MG63 (cell line): ENCODE results near the gene GPBP1. TPM values are rescaled to one million over a fixed set of nuclear protein-coding genes. Genes with fewer than 3 reads are reported as not detected.
"Not testable (repeated sequence)": the region's sequence is repeated elsewhere in the genome, so short reads cannot be mapped to it uniquely, and the experiment has no call there.

Experiments used
- DNase-seq: peaks from one replicate; pipeline ENCODE4 v3.0.0-alpha.2; 2020
- H3K27me3 ChIP-seq: fragments of 250-450 bp; sonication (Bioruptor Pico); 2 replicates; pipeline ENCODE4 v1.5.1; 2020; ENCODE audit warnings: mild to moderate bottlenecking, moderate library complexity
- H3K36me3 ChIP-seq: fragments of 250-450 bp; sonication (Bioruptor Pico); 2 replicates; pipeline ENCODE4 v1.5.1; 2020; ENCODE audit warnings: mild to moderate bottlenecking, moderate library complexity
- H3K4me3 ChIP-seq: fragments of 250-450 bp; sonication (Bioruptor Pico); 2 replicates; pipeline ENCODE4 v1.5.1; 2020; ENCODE audit warnings: mild to moderate bottlenecking, moderate library complexity
- H3K9me3 ChIP-seq: fragments of 250-450 bp; sonication (Bioruptor Pico); 2 replicates; pipeline ENCODE4 v1.5.1; 2020; ENCODE audit warnings: mild to moderate bottlenecking, moderate library complexity
- total RNA-seq: library from RNA; depleted of rRNA; stranded (reverse); fragments of >200 nt; shearing (Covaris generic); gene quantifications from 2 replicates; pipeline ENCODE4 v1.2.3, GENCODE V29; 2014; ENCODE audit warnings: low replicate concordance; rRNA removed

The GPBP1 gene
- total RNA-seq, result 37.4 and 55.2 TPM in 2 replicates

- H3K4me3 ChIP-seq, result peak within 1 kb of the TSS; percentile 100
- H3K36me3 ChIP-seq, result peaks cover 30% of the 10 kb centered on the region
- peak; percentile 99 for DNase-seq
- H3K27me3 ChIP-seq, result no peaks in the 10 kb centered on the region
- H3K9me3 ChIP-seq, result no peaks in the 10 kb centered on the region
These were observed at the start of gene GPBP1 for GRCh38 chr5:57173319-57174127. Gene GPBP1, plus strand, starts transcription at chr5:57174059. Its CDS starts 40,072 bp downstream, at chr5:57214131.

- Histone ChIP-seq H3K36me3 (no peaks in the 10 kb centered on the region), H3K4me3 (no peak overlapping the region), H3K9me3 (no peaks in the 10 kb centered on the region), H3K27me3 (no peaks in the 10 kb centered on the region)
- DNase-seq, result no peak
These were observed 45.5 kb upstream of the GPBP1 start for GRCh38 chr5:57128325-57128724.

- Histone ChIP-seq H3K36me3 (no peaks in the 10 kb centered on the region), H3K9me3 (no peaks in the 10 kb centered on the region), H3K27me3 (no peaks in the 10 kb centered on the region), H3K4me3 (no peak overlapping the region)
- DNase-seq, result no peak
These were observed 40.3 kb upstream of the GPBP1 start for GRCh38 chr5:57133574-57133973.

GRCh38 chr5:57137401-57137800 is 36.5 kb upstream of the GPBP1 start:
- Histone ChIP-seq H3K27me3 (no peaks in the 10 kb centered on the region), H3K36me3 (no peaks in the 10 kb centered on the region), H3K4me3 (no peak overlapping the region), H3K9me3 (no peaks in the 10 kb centered on the region)
- DNase-seq, result no peak

- Histone ChIP-seq H3K36me3 (no peaks in the 10 kb centered on the region), H3K4me3 (no peak overlapping the region)
- no peak for DNase-seq
These were observed 21.5 kb upstream of the GPBP1 start for GRCh38 chr5:57152316-57152715.

GRCh38 chr5:57155033-57155432 is 18.8 kb upstream of the GPBP1 start:
- H3K9me3 ChIP-seq, result no peaks in the 10 kb centered on the region
- no peak overlapping the region for H3K4me3 ChIP-seq
- DNase-seq, result no peak
- no peaks in the 10 kb centered on the region for H3K36me3 ChIP-seq
- no peaks in the 10 kb centered on the region for H3K27me3 ChIP-seq

More at GRCh38 chr5:57152316-57152715, 21.5 kb upstream of the GPBP1 start:
- H3K9me3 ChIP-seq, result no peaks in the 10 kb centered on the region
- H3K27me3 ChIP-seq, result no peaks in the 10 kb centered on the region

- Histone ChIP-seq H3K27me3 (no peaks in the 10 kb centered on the region), H3K9me3 (no peaks in the 10 kb centered on the region), H3K36me3 (no peaks in the 10 kb centered on the region), H3K4me3 (no peak overlapping the region)
- DNase-seq, result no peak
These were observed 16.7 kb upstream of the GPBP1 start for GRCh38 chr5:57157131-57157530.

- Histone ChIP-seq H3K36me3 (no peaks in the 10 kb centered on the region), H3K4me3 (no peak overlapping the region), H3K9me3 (no peaks in the 10 kb centered on the region), H3K27me3 (no peaks in the 10 kb centered on the region)
- DNase-seq, result no peak
These were observed 16.2 kb upstream of the GPBP1 start for GRCh38 chr5:57157666-57158065.

GRCh38 chr5:57163553-57164006 is 10.3 kb upstream of the GPBP1 start:
- no peak for DNase-seq
- Histone ChIP-seq H3K27me3 (no peaks in the 10 kb centered on the region), H3K9me3 (no peaks in the 10 kb centered on the region), H3K4me3 (no peak overlapping the region), H3K36me3 (no peaks in the 10 kb centered on the region)

GRCh38 chr5:57164124-57164523 is 9.7 kb upstream of the GPBP1 start:
- H3K4me3 ChIP-seq, result no peak overlapping the region
- DNase-seq, result no peak
- H3K27me3 ChIP-seq, result no peaks in the 10 kb centered on the region
- no peaks in the 10 kb centered on the region for H3K9me3 ChIP-seq
- H3K36me3 ChIP-seq, result no peaks in the 10 kb centered on the region

- not testable (repeated sequence) for H3K36me3 ChIP-seq
These were observed 8.7 kb upstream of the GPBP1 start for GRCh38 chr5:57165171-57165570.

GRCh38 chr5:57166276-57166675 is 7.6 kb upstream of the GPBP1 start:
- Histone ChIP-seq H3K27me3 (no peaks in the 10 kb centered on the region), H3K4me3 (no peak overlapping the region), H3K36me3 (no peaks in the 10 kb centered on the region), H3K9me3 (no peaks in the 10 kb centered on the region)
- DNase-seq, result no peak

More at GRCh38 chr5:57165171-57165570, 8.7 kb upstream of the GPBP1 start:
- H3K27me3 ChIP-seq, DNase-seq, H3K9me3 ChIP-seq, H3K4me3 ChIP-seq: not testable (repeated sequence)

- Histone ChIP-seq H3K4me3 (no peak overlapping the region), H3K36me3 (no peaks in the 10 kb centered on the region), H3K9me3 (no peaks in the 10 kb centered on the region), H3K27me3 (no peaks in the 10 kb centered on the region)
- DNase-seq, result no peak
These were observed 6.7 kb upstream of the GPBP1 start for GRCh38 chr5:57167201-57167600.

- H3K27me3 ChIP-seq, DNase-seq, H3K36me3 ChIP-seq, H3K4me3 ChIP-seq, H3K9me3 ChIP-seq: not testable (repeated sequence)
These were observed 3.7 kb upstream of the GPBP1 start for GRCh38 chr5:57170116-57170515.

GRCh38 chr5:57171816-57172465 is 1.9 kb upstream of the GPBP1 start:
- Histone ChIP-seq H3K36me3 (peaks cover 16% of the 10 kb centered on the region), H3K9me3 (no peaks in the 10 kb centered on the region), H3K27me3 (no peaks in the 10 kb centered on the region), H3K4me3 (peak overlapping the region; percentile 100)
- peak; percentile 11 for DNase-seq

GRCh38 chr5:57172466-57173318 is 1.2 kb upstream of the GPBP1 start:
- DNase-seq, result no peak
- Histone ChIP-seq H3K36me3 (peaks cover 21% of the 10 kb centered on the region), H3K4me3 (peak overlapping the region; percentile 100), H3K27me3 (no peaks in the 10 kb centered on the region), H3K9me3 (no peaks in the 10 kb centered on the region)
